ENCODE measurements around the gene FLNA. TPM values are rescaled to one million over a fixed set of nuclear protein-coding genes. Genes with fewer than 3 reads are reported as not detected.
"Not testable (repeated sequence)": the region's sequence is repeated elsewhere in the genome, so short reads cannot be mapped to it uniquely, and the experiment has no call there.

Gene FLNA
- total RNA-seq, 1 donor from 2014 or later = 406 TPM

- not testable (repeated sequence) for DNase-seq
These were observed 31.4 kb downstream of the FLNA start for GRCh38 chrX:154343063-154343462.

- not testable (repeated sequence) for DNase-seq
These were observed 32.8 kb downstream of the FLNA start for GRCh38 chrX:154341399-154342298.

GRCh38 chrX:154334496-154334895, 39.9 kb downstream of the FLNA start:
- DNase-seq = no peak

GRCh38 chrX:154333837-154334271, 40.6 kb downstream of the FLNA start:
- no peak for DNase-seq

GRCh38 chrX:154333116-154333515, 41.3 kb downstream of the FLNA start:
- DNase-seq = no peak

GRCh38 chrX:154332561-154332960, 41.9 kb downstream of the FLNA start:
- no peak for DNase-seq

GRCh38 chrX:154329294-154329693, 45.1 kb downstream of the FLNA start:
- DNase-seq = no peak

GRCh38 chrX:154328646-154329045, 45.8 kb downstream of the FLNA start:
- no peak for DNase-seq

GRCh38 chrX:154327038-154327820, 47.2 kb downstream of the FLNA start:
- peak; percentile 61 for DNase-seq

GRCh38 chrX:154325541-154325940, 48.9 kb downstream of the FLNA start:
- DNase-seq = no peak

GRCh38 chrX:154323537-154323936, 50.9 kb downstream of the FLNA start:
- no peak for DNase-seq

GRCh38 chrX:154322890-154323289, 51.5 kb downstream of the FLNA start:
- DNase-seq = no peak

- no peak for DNase-seq
These were observed 52.8 kb downstream of the FLNA start for GRCh38 chrX:154321594-154321993.

- no peak for DNase-seq
These were observed 53.3 kb downstream of the FLNA start for GRCh38 chrX:154321152-154321551.

GRCh38 chrX:154320406-154320805, 54.0 kb downstream of the FLNA start:
- DNase-seq = no peak

- peak; percentile 27 for DNase-seq
These were observed 56.9 kb downstream of the FLNA start for GRCh38 chrX:154317391-154317995.

- no peak for DNase-seq
These were observed 59.0 kb downstream of the FLNA start for GRCh38 chrX:154315416-154315815.

- no peak for DNase-seq
These were observed 61.3 kb downstream of the FLNA start for GRCh38 chrX:154313147-154313546.

- no peak for DNase-seq
These were observed 62.3 kb downstream of the FLNA start for GRCh38 chrX:154312116-154312515.

- no peak for DNase-seq
These were observed 63.6 kb downstream of the FLNA start for GRCh38 chrX:154310616-154311536.

GRCh38 chrX:154309041-154309775, 65.2 kb downstream of the FLNA start:
- no peak for DNase-seq

Data from tongue (tissue), 2 donors.